ENCODE data around the gene CELF4.

The CELF4 gene

DNA sequence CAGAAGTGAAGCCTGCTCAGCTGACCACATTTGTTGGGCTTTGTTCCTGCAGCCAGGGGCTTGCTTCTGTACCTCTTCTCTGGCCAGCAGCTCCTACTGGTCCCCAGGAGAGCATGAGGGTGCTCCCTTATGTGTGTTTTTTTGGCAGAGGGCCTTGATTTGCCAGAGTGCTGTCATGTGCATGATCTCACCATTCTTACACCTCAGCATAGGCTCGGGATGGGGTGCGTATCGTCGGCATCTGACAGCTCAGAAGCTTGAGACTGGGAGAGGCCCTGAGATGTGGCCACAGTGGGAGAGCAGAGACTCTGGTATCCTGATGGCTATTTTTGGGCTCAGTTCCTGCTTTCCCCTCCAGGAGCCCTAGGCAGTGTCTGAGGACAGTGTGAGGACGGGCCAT lies 71.2 kb downstream of the CELF4 start:
- H3K27ac ChIP-seq: no peak overlapping the region
- TF ChIP-seq ZFX (IDR thresholded peaks at IDR 0.05): no peak
- TF ChIP-seq, protein P1, sequence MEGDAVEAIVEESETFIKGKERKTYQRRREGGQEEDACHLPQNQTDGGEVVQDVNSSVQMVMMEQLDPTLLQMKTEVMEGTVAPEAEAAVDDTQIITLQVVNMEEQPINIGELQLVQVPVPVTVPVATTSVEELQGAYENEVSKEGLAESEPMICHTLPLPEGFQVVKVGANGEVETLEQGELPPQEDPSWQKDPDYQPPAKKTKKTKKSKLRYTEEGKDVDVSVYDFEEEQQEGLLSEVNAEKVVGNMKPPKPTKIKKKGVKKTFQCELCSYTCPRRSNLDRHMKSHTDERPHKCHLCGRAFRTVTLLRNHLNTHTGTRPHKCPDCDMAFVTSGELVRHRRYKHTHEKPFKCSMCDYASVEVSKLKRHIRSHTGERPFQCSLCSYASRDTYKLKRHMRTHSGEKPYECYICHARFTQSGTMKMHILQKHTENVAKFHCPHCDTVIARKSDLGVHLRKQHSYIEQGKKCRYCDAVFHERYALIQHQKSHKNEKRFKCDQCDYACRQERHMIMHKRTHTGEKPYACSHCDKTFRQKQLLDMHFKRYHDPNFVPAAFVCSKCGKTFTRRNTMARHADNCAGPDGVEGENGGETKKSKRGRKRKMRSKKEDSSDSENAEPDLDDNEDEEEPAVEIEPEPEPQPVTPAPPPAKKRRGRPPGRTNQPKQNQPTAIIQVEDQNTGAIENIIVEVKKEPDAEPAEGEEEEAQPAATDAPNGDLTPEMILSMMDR (conservative IDR thresholded peaks at IDR 0.05): no peak

DNA sequence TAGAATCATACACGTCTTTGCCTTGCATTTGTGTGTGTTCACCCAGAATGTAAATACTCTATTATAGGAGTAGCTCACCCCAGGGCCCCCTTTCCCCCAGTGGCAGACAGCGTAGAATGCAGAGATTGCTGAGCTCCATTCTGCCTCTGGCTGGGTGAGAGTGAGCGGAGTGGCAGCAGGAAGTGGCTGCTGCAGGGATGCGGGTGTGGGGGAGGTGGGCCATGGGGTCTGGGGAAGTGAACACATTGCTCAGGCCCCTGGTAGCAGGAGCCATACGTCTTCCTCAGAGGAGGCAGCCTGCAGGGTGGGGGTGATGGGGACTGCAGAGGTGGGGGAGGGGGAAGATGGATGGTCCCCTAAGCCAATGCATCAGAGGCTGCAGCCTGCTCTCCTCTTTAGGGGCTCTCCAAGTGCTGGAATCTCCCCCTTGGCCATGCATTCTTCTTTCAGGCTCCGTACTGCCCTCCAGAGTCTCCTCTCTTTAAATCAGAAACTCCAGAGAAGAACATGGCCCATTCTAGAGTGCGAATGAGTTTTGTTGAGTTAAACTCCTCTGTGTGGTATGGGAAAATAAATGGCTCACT lies 72.2 kb downstream of the CELF4 start:
- TF ChIP-seq, protein P1 (conservative IDR thresholded peaks at IDR 0.05): no peak
- H3K27ac ChIP-seq: no peak overlapping the region

DNA sequence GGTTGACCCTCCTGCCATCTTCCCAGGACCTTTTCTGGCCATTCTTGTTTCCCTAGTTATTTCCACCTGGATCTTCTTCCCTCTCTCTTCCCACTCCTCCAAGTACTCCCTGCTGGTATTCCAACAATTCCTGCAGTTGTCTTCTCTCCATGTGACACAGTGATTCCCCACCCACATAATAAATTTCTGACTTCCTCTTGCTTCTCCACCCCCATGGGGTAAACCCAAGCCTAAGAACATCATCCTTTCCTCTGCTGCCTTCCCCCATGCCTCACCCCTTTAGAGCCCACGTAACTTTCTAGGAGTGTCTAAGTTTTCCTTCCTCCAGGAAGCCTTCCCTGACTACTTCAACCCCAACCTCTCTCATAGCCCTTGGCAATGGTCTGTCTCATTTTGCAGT lies 72.6 kb downstream of the CELF4 start:
- H3K27ac ChIP-seq: no peak overlapping the region
- TF ChIP-seq, protein P1 (conservative IDR thresholded peaks at IDR 0.05): no peak
- no peak for TF ChIP-seq ZFX (IDR thresholded peaks at IDR 0.05)

DNA sequence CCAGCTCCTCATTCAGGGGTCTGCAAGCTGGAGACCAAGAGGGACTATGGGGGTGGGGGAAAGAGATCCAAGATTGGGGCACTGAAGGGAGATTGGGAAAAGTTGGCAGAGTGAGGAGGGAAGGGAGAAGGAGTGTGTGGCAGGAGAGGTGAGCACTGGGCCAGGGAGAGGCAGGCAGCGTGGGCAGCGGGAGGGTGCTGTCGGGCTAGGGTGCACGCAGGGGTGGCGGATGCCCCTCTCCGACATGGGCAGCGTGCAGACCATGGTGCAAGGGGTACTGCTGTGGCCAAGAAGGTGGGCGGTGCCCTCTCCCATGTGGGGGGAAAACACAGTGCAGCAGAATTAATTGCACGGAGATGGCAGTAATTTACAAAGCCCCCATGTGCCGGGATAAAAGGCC lies 74.1 kb downstream of the CELF4 start:
- TF ChIP-seq, protein P1 (conservative IDR thresholded peaks at IDR 0.05): no peak
- no peak for TF ChIP-seq ZFX (IDR thresholded peaks at IDR 0.05)

DNA sequence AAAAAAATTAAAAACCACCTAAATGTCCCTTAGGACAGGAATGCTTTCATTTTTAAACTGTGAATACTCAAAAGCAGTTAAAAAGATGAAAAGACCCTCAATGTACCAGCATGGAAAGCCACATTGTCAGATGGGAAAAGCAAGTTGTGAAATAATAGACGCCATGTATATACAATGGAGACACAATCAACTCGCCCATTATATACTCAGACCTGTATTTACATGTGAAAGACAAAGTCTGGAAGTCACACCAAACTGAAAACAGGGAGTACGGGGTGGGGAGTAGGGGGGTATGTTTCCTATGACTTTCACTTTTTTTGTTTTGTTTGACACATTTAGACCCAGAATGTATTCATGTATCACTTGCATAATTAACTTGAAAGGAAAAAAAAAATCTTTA lies 75.6 kb downstream of the CELF4 start:
- TF ChIP-seq, protein P1 (conservative IDR thresholded peaks at IDR 0.05): no peak
- TF ChIP-seq ZFX (IDR thresholded peaks at IDR 0.05): no peak
- no peak overlapping the region for H3K27ac ChIP-seq

More for the DNA sequence above, 74.1 kb downstream of the CELF4 start:
- H3K27ac ChIP-seq: no peak overlapping the region

DNA sequence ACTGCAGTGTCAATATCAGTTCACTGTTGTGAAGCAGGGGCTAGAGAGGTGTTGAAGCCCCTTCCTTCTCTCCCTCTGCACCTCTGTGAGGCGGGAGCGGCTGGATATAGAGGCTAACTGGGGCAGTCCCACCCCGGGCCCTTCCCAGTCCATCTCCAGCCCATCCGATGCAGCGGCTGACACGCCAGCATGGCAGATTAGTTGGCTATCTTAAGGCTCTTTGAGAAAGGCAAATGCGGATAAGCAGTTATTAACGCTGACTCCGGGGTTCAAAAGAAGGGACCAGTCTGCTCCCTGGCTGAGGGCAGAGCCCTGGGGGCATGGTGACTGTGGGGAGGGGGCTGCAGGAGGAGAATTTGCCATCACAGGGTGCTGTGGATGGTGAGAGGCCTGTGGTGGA lies 76.6 kb downstream of the CELF4 start:
- TF ChIP-seq, protein P1 (conservative IDR thresholded peaks at IDR 0.05): no peak
- no peak for TF ChIP-seq ZFX (IDR thresholded peaks at IDR 0.05)
- H3K27ac ChIP-seq: no peak overlapping the region

DNA sequence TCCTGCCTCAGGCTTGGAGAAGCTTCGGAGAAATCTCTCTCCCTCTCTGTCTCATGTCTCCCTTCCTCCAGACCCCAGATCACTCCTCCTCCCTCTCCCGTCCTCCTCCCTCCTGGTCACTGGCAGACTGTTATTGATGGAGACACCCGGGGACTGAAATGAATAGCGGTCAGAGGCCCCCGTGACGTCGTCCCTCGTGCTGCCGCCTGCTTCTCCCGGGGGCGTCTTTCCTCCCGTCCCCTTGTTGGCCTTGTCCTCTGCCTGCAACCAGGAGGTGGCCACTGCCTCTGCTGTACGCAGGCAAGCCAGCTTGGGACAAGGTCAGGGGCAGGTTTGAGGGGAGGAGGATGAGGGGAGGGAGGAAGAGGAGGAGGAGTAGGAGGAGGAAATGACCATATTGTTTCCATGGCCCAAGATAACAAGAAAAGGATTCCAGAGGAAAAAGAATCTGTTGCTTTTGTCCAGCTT lies 78.2 kb downstream of the CELF4 start:
- TF ChIP-seq ZFX (IDR thresholded peaks at IDR 0.05): no peak
- TF ChIP-seq, protein P1 (conservative IDR thresholded peaks at IDR 0.05): no peak
- H3K27ac ChIP-seq: no peak overlapping the region

Measured in C4-2B (cell line).